SK-N-SH (cell line): Measurements from ENCODE around the gene TBC1D1. TPM values are rescaled to one million over a fixed set of nuclear protein-coding genes. Genes with fewer than 3 reads are reported as not detected.

Experiments used
- CTCF ChIA-PET: fragments of 300-600, 350-600 bp; formaldehyde crosslinking; extraction: SDS; loops from one replicate; lab custom pipeline; 2021; lab: Yijun Ruan, JAX
- POLR2A ChIA-PET: fragments of 350-600 bp; sonication (Branson Sonifier 250); formaldehyde crosslinking; extraction: SDS; loops from one replicate; lab custom pipeline; 2020; ENCODE audit warnings: antibody characterized with exemption, inconsistent platforms; lab: Yijun Ruan, JAX
- DNase-seq: peaks from one replicate; pipeline ENCODE4 v3.0.0; 2012
- H2AFZ ChIP-seq: fragments of 200-600 bp; sonication (generic); 2 replicates; pipeline ENCODE4 v1.8.1; 2016; ENCODE audit warnings: antibody characterized with exemption, mild to moderate bottlenecking, low read depth
- H3F3A ChIP-seq: fragments of 200-600 bp; sonication (generic); replicated peaks from 2 replicates; pipeline ENCODE3; 2016; ENCODE audit warnings: antibody characterized with exemption, mild to moderate bottlenecking; ENCODE audit not compliant: insufficient read depth
- H3K27ac ChIP-seq, 2 experiments: fragments of 200-500 bp in 1 of 2; fragments of 200-600 bp in 1 of 2; sonication (Bioruptor generic) in 1 of 2; sonication (generic), shearing (Covaris generic) in 1 of 2; 2 replicates each; pipeline versions ENCODE4 v1.5.1 to v1.6.1; 2014 to 2016; ENCODE audit warnings: low read depth in 2 of 2, inconsistent platforms in 1 of 2, low read length in 1 of 2, mild to moderate bottlenecking in 1 of 2, mixed read lengths in 1 of 2
- H3K27me3 ChIP-seq: fragments of 200-600 bp; sonication (generic), shearing (Covaris generic); 2 replicates; pipeline ENCODE4 v1.6.1; 2016; ENCODE audit warnings: mixed run types; ENCODE audit not compliant: insufficient read depth
- H3K36me3 ChIP-seq, 2 experiments: fragments of 200-500 bp in 1 of 2; fragments of 200-600 bp in 1 of 2; sonication (Bioruptor generic) in 1 of 2; sonication (generic) in 1 of 2; replicated peaks in 1 of 2; 2 replicates each; pipeline versions ENCODE3 to v1.5.1; 2014 to 2016; ENCODE audit warnings: low read length in 1 of 2, mild to moderate bottlenecking in 1 of 2; ENCODE audit not compliant: insufficient read depth in 2 of 2, control insufficient read depth in 1 of 2
- H3K4me1 ChIP-seq, 2 experiments: fragments of 200-500 bp in 1 of 2; fragments of 200-600 bp in 1 of 2; sonication (Bioruptor generic) in 1 of 2; sonication (generic), shearing (Covaris generic) in 1 of 2; 2 replicates each; pipeline versions ENCODE4 v1.5.1 to v1.6.1; 2014 to 2016; ENCODE audit warnings: low read depth in 1 of 2, low read length in 1 of 2, mixed run types in 1 of 2; ENCODE audit not compliant: insufficient read depth in 2 of 2, control insufficient read depth in 1 of 2
- H3K4me2 ChIP-seq: fragments of 200-600 bp; sonication (generic), shearing (Covaris generic); 2 replicates; pipeline ENCODE4 v1.6.1; 2017; ENCODE audit warnings: mixed run types
- H3K4me3 ChIP-seq, 2 experiments: fragments of 200-500 bp in 1 of 2; fragments of 200-600 bp in 1 of 2; sonication (Bioruptor generic) in 1 of 2; sonication (generic), shearing (Covaris generic) in 1 of 2; 2 replicates each; pipeline versions ENCODE4 v1.5.1 to v1.8.1; 2014 to 2016; ENCODE audit warnings: low read depth in 2 of 2, inconsistent platforms in 1 of 2, low read length in 1 of 2, mild to moderate bottlenecking in 1 of 2, mixed read lengths in 1 of 2, moderate library complexity in 1 of 2
- H3K79me2 ChIP-seq: fragments of 200-600 bp; sonication (generic); 2 replicates; pipeline ENCODE4 v1.8.1; 2017; ENCODE audit warnings: mild to moderate bottlenecking; ENCODE audit not compliant: insufficient read depth
- H3K9ac ChIP-seq: fragments of 200-600 bp; sonication (generic); 2 replicates; pipeline ENCODE4 v1.6.1; 2017; ENCODE audit warnings: mixed run types
- H3K9me2 ChIP-seq: fragments of 200-600 bp; sonication (generic); 2 replicates; pipeline ENCODE4 v1.6.1; 2017; ENCODE audit warnings: mixed run types
- H3K9me3 ChIP-seq: fragments of 200-600 bp; sonication (generic); 2 replicates; pipeline ENCODE4 v1.6.1; 2017; ENCODE audit warnings: mixed run types, mild to moderate bottlenecking, moderate library complexity
- H4K20me1 ChIP-seq: fragments of 200-600 bp; sonication (generic); 2 replicates; pipeline ENCODE4 v1.6.1; 2017; ENCODE audit warnings: mild to moderate bottlenecking, mixed run types; ENCODE audit not compliant: insufficient read depth
- CTCF ChIP-seq: fragments of 200-600 bp; sonication (generic); IDR thresholded peaks from 2 replicates; pipeline ENCODE4 v1.6.1; 2017; ENCODE audit warnings: antibody characterized with exemption, mild to moderate bottlenecking, moderate library complexity
- IRF3 ChIP-seq: fragments of 150-350 bp; IDR thresholded peaks from 2 replicates; pipeline ENCODE4 v1.6.1; 2016; ENCODE audit warnings: mild to moderate bottlenecking, low read depth, low read length
- NRF1 ChIP-seq: IDR thresholded peaks from 2 replicates; pipeline ENCODE4 v1.6.1; 2012; ENCODE audit warnings: low read depth, mild to moderate bottlenecking, low read length
- REST ChIP-seq: IDR thresholded peaks from 2 replicates; pipeline ENCODE4 v1.6.1; 2012; ENCODE audit warnings: mild to moderate bottlenecking, low read depth, low read length, moderate library complexity
- YY1 ChIP-seq: IDR thresholded peaks from 2 replicates; pipeline ENCODE4 v1.4.0; 2012; ENCODE audit warnings: low read depth, mild to moderate bottlenecking
- WGBS: methylation state at CpG from one replicate; pipeline ENCODE4 v1.1.6; 2017; ENCODE audit warnings: low lambda C conversion rate; 5-methylcytosine and 5-hydroxymethylcytosine counted together
- polyA plus RNA-seq, 3 experiments: library from polyadenylated mRNA; depleted of rRNA; stranded (reverse); fragments of >200 nt; gene quantifications; 2 replicates each; pipeline ENCODE4 v1.2.3, GENCODE V29; 2012
- TF ChIP-seq, protein P1 (sequence below): fragments of 150-350 bp; IDR thresholded peaks from 2 replicates; pipeline ENCODE4 v1.6.1; 2017; ENCODE audit warnings: antibody characterized with exemption, low read length, low read depth, borderline replicate concordance
- TF ChIP-seq, protein P2 (sequence below): IDR thresholded peaks from 2 replicates; pipeline ENCODE4 v1.4.0; 2012; ENCODE audit warnings: low read depth

TBC1D1 gene
- polyA plus RNA-seq, 1 of the 3 experiments (the other 2 are of a cell fraction), result 29.8 TPM

DNA sequence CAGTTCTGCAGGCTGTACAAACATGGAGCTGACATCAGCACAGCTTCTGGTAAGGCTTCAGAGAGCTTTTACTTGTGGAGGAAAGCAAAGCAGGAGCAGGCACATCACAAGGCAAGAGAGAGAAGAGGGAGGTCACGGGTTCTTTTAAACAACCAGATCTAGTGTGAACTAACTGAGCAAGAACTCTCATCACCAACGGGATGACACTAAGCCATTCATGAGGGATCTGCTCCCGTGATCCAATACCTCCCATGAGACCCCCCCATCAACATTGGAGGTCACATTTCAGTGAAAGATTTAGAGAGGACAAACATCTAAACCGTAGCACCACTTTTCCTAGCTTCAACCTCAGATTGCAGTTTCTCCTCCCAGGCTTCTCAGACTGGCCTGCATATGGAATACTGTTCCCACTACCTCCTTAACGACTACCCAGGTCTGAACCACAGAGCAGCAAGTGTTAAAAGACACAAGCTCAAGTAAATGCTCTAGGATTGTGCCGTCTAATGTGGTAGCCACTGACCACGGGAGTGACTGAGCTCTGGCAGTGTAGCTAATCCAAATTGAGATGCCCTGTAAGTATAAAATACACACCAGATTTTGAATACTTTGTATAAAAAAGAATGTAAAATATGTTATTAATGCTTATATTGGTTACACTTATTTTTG lies 262.0 kb downstream of the TBC1D1 start (continued):
- TF ChIP-seq, protein P1, sequence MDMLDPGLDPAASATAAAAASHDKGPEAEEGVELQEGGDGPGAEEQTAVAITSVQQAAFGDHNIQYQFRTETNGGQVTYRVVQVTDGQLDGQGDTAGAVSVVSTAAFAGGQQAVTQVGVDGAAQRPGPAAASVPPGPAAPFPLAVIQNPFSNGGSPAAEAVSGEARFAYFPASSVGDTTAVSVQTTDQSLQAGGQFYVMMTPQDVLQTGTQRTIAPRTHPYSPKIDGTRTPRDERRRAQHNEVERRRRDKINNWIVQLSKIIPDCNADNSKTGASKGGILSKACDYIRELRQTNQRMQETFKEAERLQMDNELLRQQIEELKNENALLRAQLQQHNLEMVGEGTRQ, result no peak
- TF ChIP-seq, protein P2, sequence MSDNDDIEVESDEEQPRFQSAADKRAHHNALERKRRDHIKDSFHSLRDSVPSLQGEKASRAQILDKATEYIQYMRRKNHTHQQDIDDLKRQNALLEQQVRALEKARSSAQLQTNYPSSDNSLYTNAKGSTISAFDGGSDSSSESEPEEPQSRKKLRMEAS, result no peak
- TF ChIP-seq YY1 (no peak), CTCF (no peak), IRF3 (no peak)

- no peak for DNase-seq
- 77% methylated on average over 2 of the region's 2 CpGs for WGBS
- Histone ChIP-seq H3K9ac (no peak overlapping the region), H2AFZ (no peak overlapping the region), H3K4me2 (no peak overlapping the region), H4K20me1 (no peaks in the 10 kb centered on the region), H3K79me2 (no peaks in the 10 kb centered on the region), H3K27me3 (no peaks in the 10 kb centered on the region), H3K27ac (no peak overlapping the region), H3K9me2 (no peaks in the 10 kb centered on the region), H3K9me3 (no peaks in the 10 kb centered on the region), H3K4me1 (peaks cover 15% of the 10 kb centered on the region in 2 experiments; a peak in 3 of 4 replicates), H3K4me3 (no peak overlapping the region), H3K36me3 (no peaks in the 10 kb centered on the region), H3F3A (peaks cover 30% of the 10 kb centered on the region)
- ChIA-PET CTCF (interaction anchor here (0.6 to 1.4 kb wide), 2 partner anchors 10 to 84 kb away, joined by 3 to 5 read pairs; no protein-coding TSS in a partner anchor), POLR2A (no interaction called here)
- TF ChIP-seq NRF1 (no peak), REST (no peak)
Measured at GRCh38 chr4:38153387-38153760, 262.5 kb downstream of the TBC1D1 start.
